OCI-LY7 (cell line): ENCODE data around the gene ABCC1. TPM values are rescaled to one million over a fixed set of nuclear protein-coding genes. Genes with fewer than 3 reads are reported as not detected.

Source experiments
- BruUV-seq: library from RNA; stranded (reverse); fragments of 400-500 nt; replicated peaks from 2 replicates; lab custom pipeline; 2021; lab: Mats Ljungman, UMichigan
- CTCF ChIA-PET: fragments of 300-600 bp; sonication (Branson Sonifier 250); formaldehyde crosslinking; loops from one replicate; lab custom pipeline; 2022; ENCODE audit warnings: antibody characterized with exemption; ENCODE audit not compliant: unreplicated experiment; lab: Charles Lee
- POLR2A ChIA-PET: fragments of 300-600 bp; sonication (Branson Sonifier 250); formaldehyde crosslinking; loops from one replicate; lab custom pipeline; 2022; ENCODE audit warnings: antibody characterized with exemption; lab: Charles Lee
- DNase-seq: peaks from one replicate; pipeline ENCODE4 v3.0.0-alpha.2; 2015; ENCODE audit warnings: low spot score
- H2AFZ ChIP-seq: fragments of 200-600 bp; sonication (generic), shearing (Covaris generic); 2 replicates; pipeline ENCODE4 v1.6.1; 2014; ENCODE audit warnings: mild to moderate bottlenecking, antibody characterized with exemption, low read length, moderate library complexity
- H3K27ac ChIP-seq: fragments of 200-600 bp; sonication (generic); 2 replicates; pipeline ENCODE4 v1.5.1; 2014; ENCODE audit warnings: mixed run types, low read depth, mild to moderate bottlenecking, moderate library complexity, low read length, inconsistent platforms; ENCODE audit not compliant: poor library complexity, severe bottlenecking
- H3K36me3 ChIP-seq: fragments of 200-600 bp; sonication (generic); 2 replicates; pipeline ENCODE4 v1.6.1; 2014; ENCODE audit warnings: mild to moderate bottlenecking, antibody characterized with exemption, low read length, moderate library complexity, mixed read lengths; ENCODE audit not compliant: insufficient read depth
- H3K4me1 ChIP-seq: fragments of 200-600 bp; sonication (generic); 2 replicates; pipeline ENCODE4 v1.5.1; 2014; ENCODE audit warnings: mild to moderate bottlenecking, low read length; ENCODE audit not compliant: insufficient read depth, poor library complexity, severe bottlenecking
- H3K4me2 ChIP-seq: fragments of 200-600 bp; sonication (generic); 2 replicates; pipeline ENCODE4 v1.6.1; 2014; ENCODE audit warnings: mild to moderate bottlenecking, low read length
- H3K4me3 ChIP-seq: fragments of 200-600 bp; sonication (generic); 2 replicates; pipeline ENCODE4 v1.5.1; 2014; ENCODE audit warnings: mild to moderate bottlenecking, low read depth, low read length; ENCODE audit not compliant: poor library complexity, severe bottlenecking
- H3K79me2 ChIP-seq: fragments of 200-600 bp; sonication (generic); 2 replicates; pipeline ENCODE4 v1.6.1; 2016; ENCODE audit warnings: low read depth, mild to moderate bottlenecking, low read length, moderate library complexity, mixed read lengths; ENCODE audit not compliant: insufficient read depth
- H3K9me2 ChIP-seq: fragments of 200-600 bp; sonication (generic); 2 replicates; pipeline ENCODE4 v1.6.1; 2016; ENCODE audit warnings: mild to moderate bottlenecking, low read length, mixed read lengths; ENCODE audit not compliant: insufficient read depth
- H3K9me3 ChIP-seq: fragments of 200-600 bp; sonication (generic); 2 replicates; pipeline ENCODE4 v1.6.1; 2014; ENCODE audit warnings: mild to moderate bottlenecking, mixed run types, low read length, mixed read lengths
- H4K20me1 ChIP-seq: fragments of 200-600 bp; sonication (generic); 2 replicates; pipeline ENCODE4 v1.6.1; 2014; ENCODE audit warnings: mild to moderate bottlenecking, antibody characterized with exemption, low read length, moderate library complexity, mixed read lengths; ENCODE audit not compliant: insufficient read depth
- EZH2phosphoT487 ChIP-seq: fragments of 200-600 bp; sonication (generic); IDR thresholded peaks from 2 replicates; pipeline ENCODE4 v1.6.1; 2018; ENCODE audit warnings: low read depth, borderline replicate concordance, mild to moderate bottlenecking, mixed run types, antibody characterized with exemption, low read length, moderate library complexity, mixed read lengths
- intact Hi-C: fragments of 100-400 bp; cut with micrococcal nuclease; formaldehyde crosslinking; loops from one replicate; pipeline ENCODE4 v1.10.0; 2022; ENCODE audit not compliant: unreplicated experiment
- total RNA-seq, 2 experiments: library from RNA; depleted of rRNA in 1 of 2; stranded (reverse); fragments of >200 nt in 1 of 2; shearing (Covaris generic) in 1 of 2; gene quantifications; 2 replicates each; pipeline ENCODE4 v1.2.3, GENCODE V29; 2014 to 2022
- TF ChIP-seq, protein P1 (sequence below): fragments of 200-600 bp; sonication (generic); conservative IDR thresholded peaks from 2 replicates; pipeline ENCODE4 v1.5.1; 2014; ENCODE audit warnings: mild to moderate bottlenecking, antibody characterized with exemption, low read length, moderate library complexity, mixed read lengths

ABCC1 gene
- total RNA-seq, 2 experiments from 2014 or later: 39.9 to 71.8 TPM

DNA sequence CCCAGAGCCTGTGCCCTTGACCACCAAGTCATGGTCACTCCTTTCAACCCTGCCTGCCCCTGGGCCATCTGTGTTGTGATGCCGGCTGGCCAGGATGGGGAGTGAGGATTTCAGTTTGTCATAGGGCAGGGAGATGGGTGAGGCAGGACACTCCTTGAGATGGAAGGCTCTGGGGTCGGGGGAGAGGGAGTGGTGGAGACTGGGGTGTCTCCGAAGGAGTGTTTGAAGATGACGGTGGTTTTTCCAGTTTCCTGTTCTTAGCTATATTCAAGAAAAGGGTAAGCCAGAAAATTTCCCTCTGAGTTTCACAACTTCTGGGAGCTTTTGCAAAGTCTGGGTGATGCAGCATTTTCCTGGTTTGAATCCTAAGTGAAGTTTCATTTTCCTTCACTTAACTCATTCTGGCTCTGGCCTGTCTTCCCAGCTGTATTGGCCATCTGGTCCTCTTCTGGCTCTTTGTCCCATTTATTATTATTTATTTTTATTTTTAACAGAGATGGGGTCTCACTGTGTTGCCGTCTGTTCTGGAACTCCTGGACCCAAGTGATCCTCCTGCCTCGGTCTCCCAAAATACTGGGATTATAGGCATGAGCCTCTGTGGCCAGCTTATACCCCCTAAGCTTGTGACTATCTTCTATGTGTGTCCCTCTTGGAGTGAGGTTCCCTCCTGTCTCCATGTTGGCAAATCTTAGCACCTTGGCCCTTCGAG, 27.7 kb downstream of the ABCC1 start:
- ChIA-PET POLR2A (no interaction called here), CTCF (no interaction called here)
- no peak overlapping the region for H3K4me3 ChIP-seq
- intact Hi-C loops: no loop called here
- peaks cover 78% of the 10 kb centered on the region for H3K79me2 ChIP-seq
- TF ChIP-seq, protein P1, sequence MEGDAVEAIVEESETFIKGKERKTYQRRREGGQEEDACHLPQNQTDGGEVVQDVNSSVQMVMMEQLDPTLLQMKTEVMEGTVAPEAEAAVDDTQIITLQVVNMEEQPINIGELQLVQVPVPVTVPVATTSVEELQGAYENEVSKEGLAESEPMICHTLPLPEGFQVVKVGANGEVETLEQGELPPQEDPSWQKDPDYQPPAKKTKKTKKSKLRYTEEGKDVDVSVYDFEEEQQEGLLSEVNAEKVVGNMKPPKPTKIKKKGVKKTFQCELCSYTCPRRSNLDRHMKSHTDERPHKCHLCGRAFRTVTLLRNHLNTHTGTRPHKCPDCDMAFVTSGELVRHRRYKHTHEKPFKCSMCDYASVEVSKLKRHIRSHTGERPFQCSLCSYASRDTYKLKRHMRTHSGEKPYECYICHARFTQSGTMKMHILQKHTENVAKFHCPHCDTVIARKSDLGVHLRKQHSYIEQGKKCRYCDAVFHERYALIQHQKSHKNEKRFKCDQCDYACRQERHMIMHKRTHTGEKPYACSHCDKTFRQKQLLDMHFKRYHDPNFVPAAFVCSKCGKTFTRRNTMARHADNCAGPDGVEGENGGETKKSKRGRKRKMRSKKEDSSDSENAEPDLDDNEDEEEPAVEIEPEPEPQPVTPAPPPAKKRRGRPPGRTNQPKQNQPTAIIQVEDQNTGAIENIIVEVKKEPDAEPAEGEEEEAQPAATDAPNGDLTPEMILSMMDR: no peak
- TF ChIP-seq EZH2phosphoT487: no peak
- DNase-seq: no peak
- no peak overlapping the region for H3K4me2 ChIP-seq
- no peak overlapping the region for H3K27ac ChIP-seq
- peaks cover 73% of the 10 kb centered on the region for H3K9me3 ChIP-seq
- no peaks in the 10 kb centered on the region for H3K4me1 ChIP-seq
- no peaks in the 10 kb centered on the region for H3K9me2 ChIP-seq
- H3K36me3 ChIP-seq: peaks cover 99% of the 10 kb centered on the region
- H4K20me1 ChIP-seq: no peaks in the 10 kb centered on the region
- no peak overlapping the region for H2AFZ ChIP-seq
- no TSS peak for BruUV-seq

DNA sequence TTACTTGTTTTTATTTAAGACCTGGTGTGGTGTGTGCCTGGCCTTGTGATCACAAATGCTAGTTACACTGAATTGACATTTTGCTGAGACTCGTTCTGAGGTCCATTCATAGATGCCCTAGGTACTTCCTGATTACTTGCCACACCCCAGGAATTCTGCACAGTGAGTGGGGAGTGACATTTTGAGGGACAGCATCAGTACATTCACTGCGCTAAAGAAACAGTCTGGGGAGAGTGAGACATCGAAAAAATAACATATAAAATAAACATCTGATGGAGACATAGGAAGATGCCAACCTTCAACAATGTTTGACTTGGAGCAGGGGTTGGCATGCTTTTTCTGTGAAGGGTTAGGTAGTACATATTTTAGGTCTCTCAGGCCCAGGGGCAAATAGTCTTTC, 30.4 kb downstream of the ABCC1 start:
- H3K79me2 ChIP-seq: peaks cover 58% of the 10 kb centered on the region
- DNase-seq: no peak
- ChIA-PET POLR2A (no interaction called here), CTCF (no interaction called here)
- H4K20me1 ChIP-seq: no peaks in the 10 kb centered on the region
- H3K27ac ChIP-seq: no peak overlapping the region
- intact Hi-C loops: no loop called here
- no peak overlapping the region for H2AFZ ChIP-seq
- H3K4me1 ChIP-seq: no peaks in the 10 kb centered on the region
- no TSS peak for BruUV-seq
- H3K4me3 ChIP-seq: no peak overlapping the region
- H3K9me3 ChIP-seq: peaks cover 70% of the 10 kb centered on the region
- H3K4me2 ChIP-seq: no peak overlapping the region
- TF ChIP-seq, protein P1: no peak
- TF ChIP-seq EZH2phosphoT487: no peak
- peaks cover 99% of the 10 kb centered on the region for H3K36me3 ChIP-seq
- H3K9me2 ChIP-seq: no peaks in the 10 kb centered on the region

DNA sequence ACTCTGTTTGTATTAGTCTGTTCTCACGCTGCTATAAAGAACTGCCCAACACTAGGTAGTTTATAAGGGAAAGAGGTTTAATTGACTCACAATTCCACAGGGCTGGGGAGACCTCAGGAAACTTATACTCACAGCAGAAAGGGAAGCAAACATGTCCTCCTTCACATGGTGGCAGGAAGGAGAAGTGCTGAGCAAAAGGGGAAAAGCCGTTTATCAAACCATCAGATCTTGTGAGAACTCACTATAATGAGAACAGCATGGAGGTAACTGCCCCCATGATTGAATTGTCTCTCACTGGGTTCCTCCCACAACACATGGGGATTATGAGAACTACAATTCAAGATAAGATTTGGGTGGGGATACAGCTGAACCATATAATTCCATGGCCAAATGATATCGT, 30.9 kb downstream of the ABCC1 start:
- Histone ChIP-seq H3K27ac (no peak overlapping the region), H3K4me1 (no peaks in the 10 kb centered on the region), H3K36me3 (peaks cover 98% of the 10 kb centered on the region), H3K4me3 (no peak overlapping the region), H3K9me2 (no peaks in the 10 kb centered on the region), H3K9me3 (peaks cover 66% of the 10 kb centered on the region), H3K79me2 (peaks cover 58% of the 10 kb centered on the region), H4K20me1 (no peaks in the 10 kb centered on the region), H3K4me2 (no peak overlapping the region), H2AFZ (no peak overlapping the region)
- intact Hi-C loops: no loop called here
- BruUV-seq: no TSS peak
- DNase-seq: no peak
- POLR2A ChIA-PET: no interaction called here
- TF ChIP-seq, protein P1: no peak
- TF ChIP-seq EZH2phosphoT487: no peak
- CTCF ChIA-PET: no interaction called here
